ENCODE data around the gene TAC4.

- TF ChIP-seq CTCF (IDR thresholded peaks at IDR 0.05), result no peak
- TF ChIP-seq POLR2A (IDR thresholded peaks at IDR 0.05), result no peak
Measured at GRCh38 chr17:49878931-49879904, 31.3 kb upstream of the TAC4 start.

All from tibial nerve (tissue), 3 donors.